Activated CD8-positive, alpha-beta memory T cell treated with anti-CD3 and anti-CD28 coated beads for 48 hours (primary cell): ENCODE data around the gene MMADHC.
"Not testable (repeated sequence)": the region's sequence is repeated elsewhere in the genome, so short reads cannot be mapped to it uniquely, and the experiment has no call there.

Source experiments
- DNase-seq, 3 experiments: peaks; one replicate each; pipeline ENCODE4 v3.0.0-alpha.2; 2020; ENCODE audit warnings: low read depth in 2 of 3, low spot score in 2 of 3

The MMADHC gene

DNA sequence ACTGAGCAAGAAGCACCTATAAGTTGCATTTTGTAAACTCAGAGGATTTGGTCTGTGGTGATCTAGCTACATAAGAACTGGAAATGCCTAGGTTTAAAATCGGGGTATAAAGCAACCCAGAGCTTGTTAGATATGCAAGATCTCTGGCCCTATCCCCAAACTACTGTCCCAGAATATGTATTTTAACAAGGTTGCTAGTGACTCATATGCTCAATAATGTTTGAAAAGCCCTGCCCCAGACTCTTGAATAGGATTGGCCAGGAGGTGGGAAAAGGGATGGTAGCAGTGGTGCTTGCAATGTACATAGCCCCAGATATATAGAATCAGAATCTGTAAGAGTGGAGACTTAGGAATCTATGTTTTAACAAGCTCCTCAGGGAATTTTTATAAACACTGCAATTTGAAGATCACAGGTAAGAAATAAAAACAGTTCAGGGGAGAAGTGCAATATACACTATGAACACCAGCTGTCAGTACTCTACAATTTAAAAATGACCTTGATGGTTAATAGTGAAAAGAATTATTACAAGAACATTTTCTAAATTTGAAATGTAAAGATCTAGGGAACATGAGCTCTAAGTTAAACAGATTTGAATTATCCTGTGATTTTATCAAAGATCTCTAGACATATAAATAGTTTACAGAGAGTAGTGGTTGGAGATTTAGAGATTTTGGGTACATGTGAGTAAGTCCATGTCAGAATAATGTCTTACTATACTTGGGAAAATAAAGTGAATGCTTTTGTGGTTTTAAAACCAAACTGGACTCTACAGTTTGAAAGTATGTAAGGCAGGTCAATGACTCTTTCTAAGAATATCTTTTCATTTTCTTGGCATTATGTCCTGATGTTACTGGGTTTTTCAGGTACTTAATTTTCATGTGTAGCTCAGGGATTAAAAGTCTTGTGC, 7.7 kb upstream of the MMADHC start:
- DNase-seq: no peak

DNA sequence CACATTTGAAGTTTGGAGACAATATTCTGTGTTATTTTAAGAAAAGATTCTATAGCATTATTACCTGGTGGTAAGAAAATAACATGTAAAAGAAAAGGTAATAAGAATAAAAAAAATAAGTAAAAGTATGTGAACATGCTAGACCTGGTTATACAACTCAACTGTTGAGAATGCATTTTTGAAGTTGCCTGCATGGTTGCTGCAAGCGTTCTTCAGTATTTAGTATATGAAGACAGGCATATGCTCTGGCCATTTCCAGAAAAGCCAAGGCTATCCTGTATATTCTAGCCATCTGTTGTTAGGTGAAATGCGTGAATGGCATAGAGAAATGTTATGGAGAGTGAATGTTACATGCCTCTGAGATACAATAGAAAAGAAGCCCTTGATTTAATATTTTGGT, 6.8 kb upstream of the MMADHC start:
- DNase-seq: no peak

DNA sequence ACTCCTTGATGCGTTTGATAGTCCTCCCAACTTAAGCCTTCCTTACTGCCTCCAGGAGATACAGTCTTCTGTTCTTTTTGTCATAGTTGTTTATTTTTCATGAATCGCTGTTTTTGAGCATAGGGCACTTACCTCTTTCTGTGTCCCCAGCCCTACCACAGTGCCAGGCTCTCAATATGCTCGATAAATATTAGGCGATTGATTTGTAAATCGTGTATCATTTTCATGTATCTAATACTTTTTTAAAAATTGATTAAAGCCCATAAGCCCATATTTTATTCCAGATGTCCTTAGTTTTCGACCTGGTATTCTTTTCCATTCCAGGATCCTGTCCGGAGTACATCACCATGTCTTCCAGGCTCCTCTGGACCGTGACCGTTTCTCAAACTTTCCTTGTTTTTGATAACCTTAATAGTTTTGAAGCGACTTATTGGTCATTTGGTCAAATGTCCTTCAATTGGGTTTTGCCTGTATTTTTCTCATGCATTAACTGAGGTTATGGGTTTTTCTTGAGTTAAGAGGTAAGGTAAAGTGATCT, 444 bp upstream of the MMADHC start:
- DNase-seq: no peak

DNA sequence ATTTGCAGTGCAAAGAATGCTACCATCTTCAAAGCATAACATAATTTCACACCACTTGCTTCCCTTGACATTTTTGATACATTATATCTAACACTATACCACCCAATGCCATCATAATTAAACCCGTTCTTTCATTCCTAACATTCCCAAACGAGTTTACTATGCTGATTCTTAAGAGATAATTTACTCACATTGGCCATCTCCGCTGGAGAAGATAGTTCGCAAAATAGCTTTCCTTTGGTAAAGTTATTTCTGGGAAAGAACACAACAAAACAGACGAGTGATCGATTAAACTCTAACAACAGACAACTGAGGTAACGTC, 716 bp downstream of the MMADHC start:
- no peak for DNase-seq

DNA sequence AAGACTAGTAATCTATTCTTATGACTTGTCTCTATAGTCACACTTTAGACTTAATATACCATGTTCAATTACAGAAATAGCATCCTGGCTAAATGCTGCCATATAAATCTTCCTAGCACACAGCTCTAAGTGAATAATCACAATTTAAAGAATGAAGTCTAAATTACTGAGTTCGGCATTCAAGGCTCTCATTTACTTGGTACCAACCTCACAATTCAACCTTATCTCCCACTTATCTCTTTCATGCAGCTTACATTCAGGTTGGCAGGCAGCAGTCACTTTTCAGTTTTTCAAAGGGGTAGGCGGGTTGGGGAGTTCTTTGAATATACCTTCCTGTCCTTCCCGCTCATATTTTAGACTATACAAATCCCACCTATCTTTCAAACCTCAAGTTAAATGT, 1.5 kb downstream of the MMADHC start:
- no peak for DNase-seq

DNA sequence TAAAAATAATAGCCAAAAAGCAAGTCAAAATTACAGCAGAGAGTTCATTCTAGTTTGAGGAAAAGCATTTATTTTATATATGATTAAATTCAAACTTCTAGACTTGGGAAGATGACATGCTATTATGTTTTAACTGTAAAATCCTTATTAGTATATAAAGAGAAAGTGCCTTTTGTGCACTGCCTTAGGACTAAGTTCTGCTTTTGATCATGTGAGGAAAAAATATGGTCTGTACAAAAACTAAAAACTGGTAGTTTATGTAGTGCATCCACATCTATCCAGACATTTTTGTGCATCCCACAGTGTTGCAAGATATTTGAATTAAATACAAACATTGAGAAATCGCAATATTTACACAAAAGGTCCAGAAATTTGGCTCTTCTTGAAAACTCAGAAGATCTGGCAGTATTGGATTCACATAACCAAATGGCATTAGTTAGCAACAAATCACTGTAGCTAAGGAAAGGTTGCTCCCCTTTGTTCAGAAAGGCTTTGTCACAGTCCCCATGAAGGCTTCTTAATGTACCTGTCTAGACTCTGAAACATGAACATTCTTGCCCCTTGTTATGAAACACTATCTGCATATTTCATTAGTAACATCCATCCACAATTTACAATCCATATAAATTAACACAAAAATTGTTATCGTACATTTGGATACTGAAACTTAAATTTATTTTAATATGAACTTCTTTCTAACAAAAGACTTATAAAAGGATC, 2.2 kb downstream of the MMADHC start:
- DNase-seq: no peak

DNA sequence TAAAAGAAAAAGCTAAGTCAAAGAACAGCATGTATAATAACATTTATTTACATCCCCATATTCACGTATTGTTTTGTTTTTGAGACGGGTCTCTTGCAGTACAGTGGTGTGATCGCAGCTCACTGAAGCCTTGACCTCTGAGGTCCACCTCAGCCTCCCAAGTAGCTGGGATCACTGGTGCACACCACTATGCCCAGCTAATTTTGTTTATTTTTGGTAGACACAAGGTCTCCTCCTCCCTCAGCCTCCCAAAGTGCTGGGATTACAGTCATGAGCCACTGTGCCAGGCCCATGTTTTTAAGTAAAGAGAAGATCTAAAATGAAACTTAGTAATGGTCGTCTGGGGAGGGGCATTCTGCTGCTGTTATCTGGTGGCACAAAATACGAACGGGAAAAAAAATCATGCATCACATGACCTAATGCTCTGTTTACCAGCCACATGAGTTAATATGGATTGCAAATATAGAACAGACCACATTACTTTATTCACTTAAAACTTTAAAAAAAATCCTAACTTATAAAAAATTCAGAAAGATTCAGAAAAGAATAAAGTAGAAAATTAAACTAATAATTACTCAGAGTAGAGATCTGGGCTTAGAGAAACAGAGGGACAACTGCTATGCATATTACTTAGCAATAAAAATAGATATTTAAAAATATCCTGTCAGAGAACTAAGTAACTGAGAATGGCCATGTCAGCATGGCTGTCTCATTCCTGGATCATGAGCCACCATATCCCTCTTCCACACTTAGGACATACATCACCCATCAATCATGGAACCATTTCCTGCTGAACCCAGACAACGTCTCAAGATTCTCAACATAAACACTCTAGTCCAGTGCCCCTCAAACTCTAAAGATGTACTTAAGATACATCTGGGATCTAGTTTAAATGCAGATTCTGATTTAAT, 7.3 kb downstream of the MMADHC start:
- DNase-seq: no peak

DNA sequence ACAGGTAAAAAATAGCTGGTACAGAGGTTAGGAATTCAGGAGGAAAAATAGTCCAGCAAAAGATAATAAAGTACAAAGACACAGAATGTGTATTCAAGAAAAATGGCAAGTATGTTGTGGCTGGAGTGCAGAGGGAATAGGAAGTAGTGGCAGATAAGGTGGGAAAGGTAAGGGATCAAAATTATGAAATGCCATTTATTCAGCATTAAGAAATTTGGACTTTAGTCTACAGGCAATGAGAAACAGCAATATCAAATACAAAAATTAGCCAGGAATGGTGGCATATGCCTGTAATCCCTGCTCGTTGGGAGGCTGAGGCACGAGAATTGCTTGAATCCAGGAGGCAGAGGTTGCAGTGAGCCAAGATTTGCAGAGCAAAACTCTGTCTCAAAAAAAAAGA, 10.3 kb downstream of the MMADHC start:
- DNase-seq: no peak

DNA sequence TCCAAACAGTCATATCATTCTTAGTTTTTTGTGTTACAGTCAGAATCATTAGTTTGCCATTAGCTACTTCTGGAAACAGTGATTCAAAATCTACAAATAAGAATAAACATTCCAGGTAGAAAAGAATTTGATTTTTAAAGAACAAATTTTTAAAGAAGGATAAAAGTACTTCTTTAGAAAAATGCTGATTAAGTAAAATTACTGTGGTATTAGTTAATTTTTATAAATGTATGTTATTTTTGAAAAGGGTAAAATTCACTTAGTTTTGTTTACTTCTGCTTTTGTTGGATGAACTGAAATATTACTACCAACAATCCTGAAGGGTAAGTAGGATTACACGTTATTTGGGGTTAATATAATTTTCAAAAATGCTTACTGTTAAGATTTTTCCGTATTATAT, 11.8 kb downstream of the MMADHC start:
- no peak for DNase-seq

DNA sequence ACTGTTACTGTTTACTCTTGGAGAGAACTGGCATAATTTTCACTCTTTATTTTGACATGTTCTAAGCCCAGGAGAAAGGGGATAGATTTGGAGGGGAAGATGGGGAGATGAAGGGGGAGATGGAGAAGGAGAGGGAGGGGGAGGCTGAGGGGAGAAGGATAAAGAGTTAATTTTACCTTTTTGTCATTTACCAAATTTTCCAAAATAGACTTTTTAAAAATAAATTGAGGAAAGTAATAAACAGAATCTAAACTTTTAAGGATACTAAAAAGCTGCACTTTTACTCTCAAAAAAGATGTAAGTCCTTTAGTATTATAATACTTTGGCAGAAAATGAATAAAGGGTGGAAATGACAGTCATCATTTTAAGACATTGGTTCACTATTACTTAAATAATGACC, 12.3 kb downstream of the MMADHC start:
- DNase-seq: no peak

DNA sequence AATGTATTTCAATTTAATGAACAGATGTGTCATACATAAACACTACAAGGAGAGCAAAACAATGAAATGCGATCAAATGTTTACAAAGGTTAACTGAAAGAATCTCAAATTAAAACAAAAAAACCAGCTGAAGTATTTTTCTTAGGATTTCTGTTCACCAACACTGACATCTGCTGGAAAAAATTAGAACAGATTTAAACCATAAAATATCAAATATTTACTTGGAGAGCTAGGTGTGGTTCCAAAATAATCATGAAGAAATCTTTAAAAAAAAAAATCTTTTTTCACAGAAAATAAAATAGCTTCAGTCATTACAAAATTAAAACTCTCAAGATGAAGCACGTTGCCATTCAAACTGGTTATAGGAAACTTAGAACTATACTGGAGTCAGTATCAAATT, 13.8 kb downstream of the MMADHC start:
- DNase-seq: no peak

DNA sequence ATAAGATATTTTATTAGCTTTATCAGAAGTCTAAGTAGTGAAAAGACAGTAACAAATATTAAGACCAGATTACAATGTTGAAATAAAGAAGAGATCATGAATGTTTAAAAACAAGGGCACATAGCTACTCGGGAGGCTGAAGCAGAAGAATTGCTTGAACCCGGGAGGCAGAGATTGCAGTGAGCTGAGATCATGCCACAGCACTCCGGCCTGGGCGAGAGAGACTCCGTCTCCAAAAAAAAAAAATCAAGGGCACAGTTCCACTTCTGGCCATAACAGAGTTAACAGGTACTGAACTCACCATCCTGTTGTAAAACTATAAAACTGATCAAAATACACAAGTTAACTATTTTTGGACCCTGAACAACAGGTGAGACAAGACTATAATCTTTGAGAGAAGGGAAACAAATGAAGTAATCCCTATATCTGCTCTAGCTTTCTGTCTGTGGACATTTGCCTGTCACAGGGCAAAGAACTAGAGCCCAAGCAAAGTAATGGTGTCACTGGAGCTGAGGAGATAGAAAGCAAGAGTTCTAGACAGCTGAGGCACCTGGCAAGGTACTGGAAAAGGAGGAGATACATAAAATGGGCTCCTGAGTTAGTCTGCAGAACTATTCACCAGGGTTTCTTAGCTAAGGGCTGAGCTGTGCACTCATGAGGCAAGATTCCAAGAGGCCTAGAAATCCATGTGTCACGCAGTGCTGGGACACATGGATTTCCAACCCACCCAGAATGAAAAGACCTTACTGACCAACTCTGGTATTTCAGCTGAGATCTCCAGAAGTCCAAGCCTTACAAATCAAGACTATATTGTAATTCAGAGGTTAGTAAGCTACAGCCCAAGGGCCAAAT, 15.2 kb downstream of the MMADHC start:
- no peak for DNase-seq

DNA sequence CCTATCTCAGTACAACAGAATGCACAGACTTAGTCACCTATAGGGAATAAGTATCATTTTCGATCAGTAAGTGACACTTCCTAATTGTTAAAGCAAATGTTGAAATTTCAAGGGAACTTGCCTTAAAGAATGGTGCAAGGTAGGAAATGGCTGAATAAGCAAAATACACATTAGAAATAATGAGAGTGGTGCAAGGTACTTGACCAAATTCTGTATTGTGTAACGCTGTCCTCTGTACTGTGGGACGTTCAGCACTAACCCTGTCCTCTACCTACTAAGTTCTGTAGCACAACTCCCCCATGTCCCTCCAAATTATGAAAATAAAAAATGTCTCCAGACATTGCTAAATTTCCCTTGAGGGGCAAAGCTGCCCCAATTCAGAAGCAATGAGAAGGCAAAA, 19.4 kb downstream of the MMADHC start:
- DNase-seq: no peak

DNA sequence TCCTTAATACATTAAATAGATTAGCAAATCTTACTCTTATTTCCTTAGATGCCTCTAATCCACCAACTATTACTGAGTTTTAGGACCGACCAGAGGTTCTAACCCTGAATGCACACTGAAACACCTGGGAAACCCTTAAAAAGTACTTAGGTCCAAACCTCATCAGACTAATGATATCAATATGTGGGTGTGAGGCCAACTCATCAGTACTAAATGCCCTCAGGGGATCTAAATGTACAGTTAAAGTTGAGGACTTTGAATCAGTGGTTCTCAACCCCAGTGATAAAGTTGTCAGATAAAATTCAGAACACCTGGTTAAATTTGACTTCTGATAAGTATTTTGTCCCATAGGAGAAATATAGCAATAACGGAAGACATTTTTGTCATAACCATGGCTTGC, 20.9 kb downstream of the MMADHC start:
- no peak for DNase-seq

DNA sequence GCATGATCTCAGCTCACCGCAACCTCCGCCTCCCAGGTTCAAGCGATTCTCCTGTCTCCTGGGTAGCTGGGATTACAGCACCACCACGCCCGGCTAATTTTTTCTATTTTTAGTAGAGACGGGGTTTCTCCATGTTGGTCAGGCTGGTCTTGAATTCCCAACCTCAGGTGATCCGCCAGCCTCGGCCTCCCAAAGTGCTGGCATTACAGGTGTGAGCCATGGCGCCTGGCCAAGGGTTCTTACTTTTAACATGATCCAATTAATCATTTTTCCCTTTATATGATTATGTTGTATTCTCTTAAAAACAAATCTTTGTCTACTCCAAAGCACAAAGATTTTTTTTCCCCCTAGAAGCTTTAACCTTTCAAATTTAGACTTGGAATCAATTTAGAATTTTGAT, 21.9 kb downstream of the MMADHC start:
- not testable (repeated sequence) for DNase-seq

DNA sequence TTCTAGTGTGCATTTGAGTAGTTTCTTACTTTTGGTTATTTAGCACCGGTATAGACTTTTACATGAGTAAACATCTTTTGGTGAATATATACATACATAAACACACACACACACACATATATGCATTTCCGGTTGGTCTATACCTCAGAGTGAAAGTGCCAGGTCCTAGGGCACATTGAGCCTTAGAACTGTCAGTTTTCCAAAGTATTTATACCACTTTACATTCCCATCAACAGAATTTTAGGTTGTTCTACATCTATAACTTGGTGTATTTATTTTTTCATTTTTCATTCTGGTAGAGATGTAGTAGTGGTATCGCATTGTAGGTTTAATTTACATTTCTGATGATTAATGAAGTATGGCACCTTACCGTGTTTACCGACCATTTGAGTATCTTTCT, 22.6 kb downstream of the MMADHC start:
- no peak for DNase-seq

DNA sequence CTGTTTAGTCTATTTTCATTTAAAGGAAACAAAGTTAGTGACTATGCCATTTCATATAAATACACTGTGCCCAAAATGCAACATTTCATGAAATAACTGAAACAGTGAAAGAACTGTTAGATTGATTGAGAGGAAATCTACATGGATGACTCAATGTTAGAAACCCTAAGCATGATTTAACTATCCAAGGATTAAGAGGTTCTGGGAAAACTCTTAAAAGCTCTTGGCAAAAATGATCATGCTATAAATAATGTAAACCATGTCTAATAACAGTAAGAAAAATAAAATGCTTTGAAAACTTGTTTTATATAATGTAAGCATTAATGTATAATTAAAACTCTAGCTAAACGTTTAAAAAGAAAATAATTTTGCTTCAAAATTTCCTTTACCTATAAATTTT, 23.5 kb downstream of the MMADHC start:
- DNase-seq: no peak

DNA sequence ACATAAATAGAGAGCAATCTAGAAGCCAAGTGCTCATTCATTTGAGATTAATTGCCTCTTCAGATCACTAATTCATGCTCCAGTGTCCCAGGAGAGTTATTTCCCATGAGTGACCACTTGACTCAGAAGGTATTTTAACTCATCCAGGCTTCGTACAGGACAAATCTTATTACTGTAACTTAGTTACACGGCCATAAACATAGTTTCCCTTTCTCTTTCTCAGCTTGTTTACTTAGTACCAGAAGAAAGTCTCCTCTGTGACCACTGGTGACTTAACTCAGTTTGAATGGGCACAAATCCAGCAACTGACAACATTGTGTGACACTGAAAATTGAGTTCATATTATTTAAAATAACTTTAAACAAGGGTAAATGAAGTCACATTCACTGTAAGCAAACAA, 25.3 kb downstream of the MMADHC start:
- DNase-seq: no peak

DNA sequence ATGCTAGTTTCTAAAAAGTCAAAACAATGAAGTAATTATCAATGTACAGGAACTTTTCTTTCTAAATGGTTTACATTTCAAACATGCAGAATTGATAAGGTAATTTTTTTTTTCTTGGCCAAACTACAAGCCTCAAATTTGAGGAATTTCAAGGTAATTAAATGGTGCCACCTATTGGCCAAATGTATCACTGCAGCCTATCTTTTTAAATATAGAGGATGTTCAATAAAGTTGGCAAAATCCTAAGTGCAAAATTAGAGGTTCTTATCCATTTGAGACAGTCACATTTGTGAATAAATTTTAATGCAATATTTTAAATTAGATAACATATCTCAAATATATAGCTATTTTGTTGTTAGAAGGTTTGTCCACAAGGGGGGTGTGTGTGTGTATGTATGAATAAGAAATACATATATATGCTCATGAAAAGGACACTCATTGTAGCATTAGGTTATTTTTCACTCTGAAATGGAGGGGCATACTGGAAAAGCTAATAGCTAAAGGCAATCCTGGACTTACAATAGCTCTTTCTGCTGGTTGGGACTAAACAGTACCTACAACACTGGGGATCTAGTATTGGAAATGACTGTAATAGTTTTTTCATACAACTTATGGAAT, 26.2 kb downstream of the MMADHC start:
- DNase-seq: no peak
